Calu3 (cell line): ENCODE results near the gene CD34. TPM values are rescaled to one million over a fixed set of nuclear protein-coding genes. Genes with fewer than 3 reads are reported as not detected.

Experiments used
- BruUV-seq: library from RNA; stranded (reverse); fragments of 400-500 nt; replicated peaks from 2 replicates; lab custom pipeline; 2021; lab: Mats Ljungman, UMichigan
- CTCF ChIA-PET: fragments of 300-600 bp; sonication (Branson Sonifier 250); formaldehyde crosslinking; loops from one replicate; lab custom pipeline; 2022; ENCODE audit warnings: antibody characterized with exemption; lab: Charles Lee
- DNase-seq: peaks from one replicate; pipeline ENCODE4 v3.0.0; 2022
- H3K27ac Mint-ChIP-seq: one replicate; pipeline ENCODE4 v1.8.0; 2022; ENCODE audit warnings: mixed read lengths; ENCODE audit not compliant: unreplicated experiment
- H3K27me3 Mint-ChIP-seq: one replicate; pipeline ENCODE4 v1.8.0; 2022; ENCODE audit warnings: mixed read lengths; ENCODE audit not compliant: unreplicated experiment
- H3K36me3 Mint-ChIP-seq: one replicate; pipeline ENCODE4 v1.8.0; 2022; ENCODE audit warnings: mild to moderate bottlenecking, moderate library complexity, mixed read lengths; ENCODE audit not compliant: insufficient read depth, unreplicated experiment
- H3K4me1 Mint-ChIP-seq: one replicate; pipeline ENCODE4 v1.8.0; 2022; ENCODE audit warnings: mild to moderate bottlenecking, low read depth, mixed read lengths; ENCODE audit not compliant: unreplicated experiment
- H3K4me3 Mint-ChIP-seq: one replicate; pipeline ENCODE4 v1.8.0; 2022; ENCODE audit warnings: mild to moderate bottlenecking, low read depth, moderate library complexity, mixed read lengths; ENCODE audit not compliant: unreplicated experiment
- H3K9me3 Mint-ChIP-seq: one replicate; pipeline ENCODE4 v1.8.0; 2022; ENCODE audit warnings: low read depth, mixed read lengths; ENCODE audit not compliant: unreplicated experiment
- intact Hi-C: fragments of 100-400 bp; cut with micrococcal nuclease; formaldehyde crosslinking; loops from one replicate; pipeline ENCODE4 v1.10.0; 2022; ENCODE audit not compliant: unreplicated experiment
- total RNA-seq: library from RNA; stranded (reverse); gene quantifications from 2 replicates; pipeline ENCODE4 v1.2.3, GENCODE V29; 2022
- TF ChIP-seq, protein P1 (sequence below): fragments of 200-600 bp; IDR thresholded peaks from one replicate; pipeline ENCODE4 v1.8.0; 2022; ENCODE audit warnings: antibody characterized with exemption; ENCODE audit not compliant: unreplicated experiment

CD34 gene
- total RNA-seq, 1 experiment from 2014 or later, result 0.24 TPM

DNA sequence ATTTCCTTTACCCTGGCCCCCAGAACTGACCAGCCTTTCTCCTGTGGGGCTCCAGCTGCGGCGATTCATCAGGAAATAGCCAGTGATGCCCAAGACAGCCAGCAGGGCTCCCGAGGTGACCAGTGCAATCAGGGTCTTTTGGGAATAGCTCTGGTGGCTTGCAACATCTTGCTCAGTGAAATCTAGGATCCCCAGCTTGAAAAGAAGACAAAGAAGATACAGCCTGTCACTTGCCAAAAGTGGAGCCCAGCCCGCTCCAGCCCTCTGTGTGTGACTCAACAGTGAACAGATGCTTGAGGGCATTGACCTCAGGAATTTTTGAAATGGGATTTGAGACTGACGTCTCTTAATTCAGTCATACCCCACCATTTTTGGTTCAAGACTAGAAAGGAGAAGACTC lies 22.3 kb downstream of the CD34 start:
- no peaks in the 10 kb centered on the region for H3K36me3 Mint-ChIP-seq
- CTCF ChIA-PET, result no interaction called here
- H3K27ac Mint-ChIP-seq, result no peak overlapping the region

GRCh38 chr1:207887542-207888201 lies 23.3 kb downstream of the CD34 start:
- Mint-ChIP-seq H3K9me3 (no peaks in the 10 kb centered on the region), H3K4me1 (peaks cover 35% of the 10 kb centered on the region), H3K4me3 (no peak overlapping the region), H3K36me3 (no peaks in the 10 kb centered on the region), H3K27ac (no peak overlapping the region), H3K27me3 (peaks cover 11% of the 10 kb centered on the region)
- CTCF ChIA-PET, result interaction anchor here (1.4 to 2.9 kb wide), 3 partner anchors 11 to 110 kb away, joined by 4 to 11 read pairs (median 11); no protein-coding TSS in a partner anchor
- no peak for DNase-seq
- TF ChIP-seq, protein P1, sequence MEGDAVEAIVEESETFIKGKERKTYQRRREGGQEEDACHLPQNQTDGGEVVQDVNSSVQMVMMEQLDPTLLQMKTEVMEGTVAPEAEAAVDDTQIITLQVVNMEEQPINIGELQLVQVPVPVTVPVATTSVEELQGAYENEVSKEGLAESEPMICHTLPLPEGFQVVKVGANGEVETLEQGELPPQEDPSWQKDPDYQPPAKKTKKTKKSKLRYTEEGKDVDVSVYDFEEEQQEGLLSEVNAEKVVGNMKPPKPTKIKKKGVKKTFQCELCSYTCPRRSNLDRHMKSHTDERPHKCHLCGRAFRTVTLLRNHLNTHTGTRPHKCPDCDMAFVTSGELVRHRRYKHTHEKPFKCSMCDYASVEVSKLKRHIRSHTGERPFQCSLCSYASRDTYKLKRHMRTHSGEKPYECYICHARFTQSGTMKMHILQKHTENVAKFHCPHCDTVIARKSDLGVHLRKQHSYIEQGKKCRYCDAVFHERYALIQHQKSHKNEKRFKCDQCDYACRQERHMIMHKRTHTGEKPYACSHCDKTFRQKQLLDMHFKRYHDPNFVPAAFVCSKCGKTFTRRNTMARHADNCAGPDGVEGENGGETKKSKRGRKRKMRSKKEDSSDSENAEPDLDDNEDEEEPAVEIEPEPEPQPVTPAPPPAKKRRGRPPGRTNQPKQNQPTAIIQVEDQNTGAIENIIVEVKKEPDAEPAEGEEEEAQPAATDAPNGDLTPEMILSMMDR, result no peak
- intact Hi-C loops, result loop anchor here (10.0 kb wide), 1 partner anchor 207 kb away; no protein-coding TSS in a partner anchor
- BruUV-seq, result no TSS peak

More for the DNA sequence above, 22.3 kb downstream of the CD34 start:
- Mint-ChIP-seq H3K4me3 (no peak overlapping the region), H3K9me3 (no peaks in the 10 kb centered on the region), H3K4me1 (peaks cover 35% of the 10 kb centered on the region), H3K27me3 (peaks cover 4% of the 10 kb centered on the region)
- DNase-seq, result no peak
- TF ChIP-seq, protein P1, result no peak
- no TSS peak for BruUV-seq
- intact Hi-C loops, result loop anchor here (10.0 kb wide), 1 partner anchor 206 kb away; no protein-coding TSS in a partner anchor

GRCh38 chr1:207886227-207886626 lies 24.7 kb downstream of the CD34 start:
- CTCF ChIA-PET, result interaction anchor here (0.8 to 2.9 kb wide), 7 partner anchors 10 to 359 kb away, joined by 3 to 27 read pairs (median 11); no protein-coding TSS in a partner anchor
- DNase-seq, result no peak
- intact Hi-C loops, result loop anchor here (10.0 kb wide), 1 partner anchor 209 kb away; no protein-coding TSS in a partner anchor
- Mint-ChIP-seq H3K27me3 (peaks cover 11% of the 10 kb centered on the region), H3K4me3 (no peak overlapping the region), H3K4me1 (peaks cover 35% of the 10 kb centered on the region), H3K27ac (no peak overlapping the region), H3K9me3 (no peaks in the 10 kb centered on the region), H3K36me3 (no peaks in the 10 kb centered on the region)
- TF ChIP-seq, protein P1, result no peak
- no TSS peak for BruUV-seq

GRCh38 chr1:207885129-207886032 lies 25.5 kb downstream of the CD34 start:
- peak; percentile 84 for DNase-seq
- Mint-ChIP-seq H3K27ac (no peak overlapping the region), H3K9me3 (no peaks in the 10 kb centered on the region), H3K27me3 (peaks cover 11% of the 10 kb centered on the region), H3K36me3 (no peaks in the 10 kb centered on the region), H3K4me3 (no peak overlapping the region), H3K4me1 (peaks cover 34% of the 10 kb centered on the region)
- TF ChIP-seq, protein P1, result peak; percentile 96
- BruUV-seq, result no TSS peak
- intact Hi-C loops, result loop anchor here (1.0 to 10.0 kb wide), 3 partner anchors 78 to 209 kb away; no protein-coding TSS in a partner anchor
- CTCF ChIA-PET, result interaction anchor here (0.6 to 2.9 kb wide), 17 partner anchors 9 to 360 kb away, joined by 3 to 39 read pairs (median 6); no protein-coding TSS in a partner anchor
